HG02571 (cell line): ENCODE measurements around the gene LAGE3.
A peak's percentile ranks its signal among the peaks of the same experiment; 100 is the strongest.

ENCODE experiments used
- ATAC-seq: cut with Tn5 transposase; IDR thresholded peaks from one replicate; pipeline ENCODE4 v1.9.1; 2021; ENCODE audit warnings: mild to moderate bottlenecking, moderate library complexity; ENCODE audit not compliant: unreplicated experiment

The LAGE3 gene

DNA sequence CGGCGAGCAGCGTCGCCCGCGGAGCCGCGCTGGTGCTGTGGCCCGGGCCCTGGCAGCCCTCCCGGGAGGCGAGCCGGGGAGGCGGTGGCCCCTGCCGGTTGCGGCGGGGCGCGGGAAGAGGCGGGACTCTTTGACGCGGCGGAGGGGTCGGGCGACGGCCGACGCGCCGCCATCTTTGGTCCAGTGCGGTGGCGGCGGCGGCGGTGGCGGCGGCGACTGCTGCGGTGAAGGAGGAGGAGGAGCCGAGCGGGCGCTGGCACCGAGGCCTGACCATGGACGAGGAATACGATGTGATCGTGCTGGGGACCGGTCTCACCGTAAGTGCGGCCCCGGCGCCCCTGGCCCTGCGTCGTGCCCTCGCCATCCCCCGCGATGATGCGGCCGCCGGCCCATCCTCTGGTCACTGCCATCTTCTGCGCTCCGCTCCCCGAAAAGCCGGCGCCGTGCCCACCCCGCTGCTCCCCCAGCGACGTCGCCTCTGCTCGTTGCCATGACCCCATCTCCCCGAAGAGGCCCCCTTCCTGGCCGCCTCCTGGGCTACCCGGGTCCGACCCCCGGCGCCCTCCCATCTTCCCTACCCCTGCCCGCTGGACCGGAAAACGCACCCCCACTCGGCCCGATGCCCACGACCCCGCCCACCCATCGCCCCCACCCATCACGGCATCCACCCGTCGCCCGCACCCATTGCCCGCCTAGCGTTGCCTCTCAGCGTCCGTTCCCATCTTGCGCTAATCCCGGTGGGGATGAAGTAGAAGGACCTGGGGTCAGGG lies 41.9 kb downstream of the LAGE3 start, which contains the start of gene GDI1:
GDI1 (plus strand) TSS at position 172 of the 770 bp plus-strand sequence; CDS start at position 273, 101 bp downstream.
- ATAC-seq: no peak

DNA sequence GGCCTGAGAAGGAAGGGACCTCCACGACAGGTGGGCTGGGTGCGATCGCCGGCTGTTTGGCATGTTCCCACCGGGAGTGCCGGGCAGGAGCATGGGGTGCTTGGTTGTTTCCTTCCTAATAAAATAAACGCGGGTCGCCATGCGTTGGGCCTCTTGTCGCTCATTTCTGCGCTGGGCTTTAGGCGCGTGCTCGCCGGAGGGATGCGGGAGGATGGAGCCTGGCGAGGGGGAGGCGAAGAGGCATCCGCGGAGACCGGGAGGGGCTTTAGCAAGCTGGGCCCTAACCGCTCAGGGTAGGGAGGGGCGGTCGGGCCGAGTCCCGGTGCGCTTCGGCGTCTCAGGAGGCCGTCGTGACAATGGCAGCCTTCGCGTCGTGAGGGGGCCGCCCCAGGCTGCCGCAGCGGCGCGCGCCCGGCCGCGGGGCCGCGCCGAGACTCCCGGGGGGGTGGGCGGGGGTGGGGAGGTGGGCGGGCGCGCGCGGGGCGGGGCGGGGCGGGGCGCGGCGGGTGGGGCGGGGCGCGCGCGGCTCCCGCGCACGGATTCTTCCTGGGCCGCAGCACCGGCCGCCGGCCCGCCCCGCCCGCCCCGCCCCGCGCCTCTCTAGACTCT lies 42.6 kb downstream of the LAGE3 start:
- no peak for ATAC-seq

DNA sequence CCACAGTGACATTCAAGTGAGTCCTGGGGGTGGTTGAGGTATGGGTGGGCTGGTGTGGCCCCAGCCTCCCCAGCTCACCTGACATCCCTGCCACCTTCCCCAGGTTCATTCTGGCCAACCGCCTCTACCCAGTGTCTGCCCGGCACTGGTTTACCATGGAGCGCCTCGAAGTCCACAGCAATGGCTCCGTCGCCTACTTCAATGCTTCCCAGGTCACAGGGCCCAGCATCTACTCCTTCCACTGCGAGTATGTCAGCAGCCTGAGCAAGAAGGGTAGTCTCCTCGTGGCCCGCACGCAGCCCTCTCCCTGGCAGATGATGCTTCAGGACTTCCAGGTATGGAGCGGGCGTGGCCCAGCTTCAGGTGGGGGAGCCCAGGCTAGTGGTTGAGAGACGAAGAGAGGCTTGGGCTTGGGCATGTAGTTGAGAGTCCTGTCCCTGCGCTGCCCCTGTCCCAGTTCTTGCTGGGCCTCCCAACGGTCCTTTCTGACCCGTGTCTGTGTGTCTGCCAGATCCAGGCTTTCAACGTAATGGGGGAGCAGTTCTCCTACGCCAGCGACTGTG lies 43.8 kb downstream of the LAGE3 start:
- no peak for ATAC-seq

DNA sequence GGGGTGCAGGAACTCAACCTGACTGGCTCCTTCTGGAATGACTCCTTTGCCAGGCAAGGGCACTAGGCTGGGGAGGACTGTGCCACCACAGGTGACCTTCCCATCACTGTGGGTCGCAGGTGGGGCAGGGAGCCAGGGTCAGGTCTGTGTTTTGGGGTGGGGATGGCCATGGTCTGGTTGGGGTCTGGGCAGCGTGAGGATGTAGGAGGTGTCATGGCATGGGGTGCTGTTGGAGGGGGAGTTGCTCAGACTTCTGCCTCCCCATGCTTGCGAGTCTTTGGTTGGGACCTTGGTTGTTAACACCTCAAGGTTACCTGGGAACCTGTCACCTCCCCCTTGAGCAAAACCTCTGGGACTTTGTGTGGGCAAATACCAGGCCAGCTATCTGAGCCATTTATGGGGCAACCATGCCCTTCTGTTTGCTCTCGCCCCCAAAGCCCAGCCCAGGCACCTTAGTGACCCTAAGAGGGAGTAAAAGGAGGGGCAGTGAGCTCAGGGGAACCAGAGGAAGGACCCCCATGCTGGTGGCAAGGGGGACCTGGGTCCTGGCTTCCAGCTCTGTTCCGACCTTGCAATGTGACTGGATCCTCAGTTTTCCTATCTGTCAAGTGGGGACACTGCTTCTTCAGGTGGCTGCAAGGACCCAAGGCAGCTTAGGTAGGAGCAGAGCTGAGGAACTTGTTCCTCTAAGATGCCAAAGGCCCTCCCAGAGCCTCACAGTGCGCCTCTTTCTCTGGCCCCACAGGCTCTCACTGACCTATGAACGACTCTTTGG lies 44.5 kb downstream of the LAGE3 start:
- ATAC-seq: no peak

DNA sequence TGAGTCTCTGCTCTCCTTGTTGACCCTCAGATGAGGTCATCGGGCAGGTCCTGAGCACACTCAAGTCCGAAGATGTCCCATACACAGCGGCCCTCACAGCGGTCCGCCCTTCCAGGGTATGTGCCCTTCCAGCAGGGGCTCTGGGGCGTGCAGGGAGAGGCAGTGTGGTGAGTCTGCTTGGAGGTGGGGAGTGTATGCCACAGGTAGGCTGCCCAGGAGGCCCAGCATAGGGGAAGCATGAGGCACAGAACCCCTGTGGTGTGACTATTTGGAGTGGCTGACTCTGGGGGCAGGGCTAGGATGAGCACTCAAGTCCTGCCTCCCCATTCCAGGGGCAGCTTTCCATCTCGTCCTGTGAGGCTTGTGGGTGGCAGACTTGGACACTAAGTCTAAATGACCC lies 45.5 kb downstream of the LAGE3 start:
- ATAC-seq: no peak

DNA sequence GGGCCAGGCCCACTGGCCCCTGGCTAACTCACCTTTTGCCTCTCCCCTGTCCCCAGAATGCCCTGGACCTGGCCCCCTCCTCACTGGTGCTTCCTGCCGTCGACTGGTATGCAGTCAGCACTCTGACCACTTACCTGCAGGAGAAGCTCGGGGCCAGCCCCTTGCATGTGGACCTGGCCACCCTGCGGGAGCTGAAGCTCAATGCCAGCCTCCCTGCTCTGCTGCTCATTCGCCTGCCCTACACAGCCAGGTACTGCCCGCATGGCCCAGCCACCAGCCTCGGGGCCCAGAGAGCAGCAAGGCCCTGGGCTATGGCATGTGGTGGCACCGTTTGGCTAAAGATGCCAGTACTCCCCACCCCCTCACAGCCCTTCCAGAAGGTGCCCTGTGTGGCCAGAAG lies 46.9 kb downstream of the LAGE3 start:
- ATAC-seq: no peak

DNA sequence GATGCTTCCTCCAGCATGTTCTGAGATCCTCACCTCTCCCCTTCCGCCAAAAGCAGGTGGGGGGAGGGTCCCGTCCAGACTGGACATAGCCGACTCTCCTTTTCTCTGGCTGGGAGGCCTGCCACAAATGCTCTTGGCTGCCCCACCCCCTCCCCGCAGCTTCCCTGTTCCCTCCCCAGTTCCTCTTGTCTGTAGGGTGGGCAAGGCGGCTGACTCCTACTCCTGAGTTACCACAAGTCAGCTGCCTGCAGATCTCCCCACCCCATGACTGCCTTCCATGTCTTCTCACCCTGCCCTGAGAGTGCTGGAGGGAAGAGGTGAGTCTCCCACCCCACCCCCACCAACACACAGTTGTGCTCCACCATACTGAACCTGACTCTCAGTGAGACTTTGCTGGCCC lies 47.7 kb downstream of the LAGE3 start:
- no peak for ATAC-seq

DNA sequence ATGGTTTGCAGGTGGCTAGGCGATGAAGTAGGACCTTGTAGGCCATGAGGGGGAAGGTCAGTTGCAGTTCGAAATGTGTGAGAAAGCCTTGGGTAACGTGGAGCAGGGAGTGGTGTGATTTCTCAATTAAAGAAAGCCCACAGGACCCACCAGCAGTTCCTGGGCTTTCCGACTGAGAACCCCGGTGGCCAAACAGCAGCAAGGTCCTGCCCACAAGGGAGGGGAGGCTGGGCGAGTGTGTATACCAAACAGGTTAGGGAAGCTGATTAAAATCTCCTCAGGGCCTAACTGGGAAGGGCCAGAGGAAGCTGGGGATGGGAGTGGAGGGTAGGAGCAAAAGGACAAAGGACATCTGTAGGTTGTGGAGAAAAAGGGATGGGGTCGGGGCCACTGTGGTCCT lies 48.2 kb downstream of the LAGE3 start:
- ATAC-seq: no peak

DNA sequence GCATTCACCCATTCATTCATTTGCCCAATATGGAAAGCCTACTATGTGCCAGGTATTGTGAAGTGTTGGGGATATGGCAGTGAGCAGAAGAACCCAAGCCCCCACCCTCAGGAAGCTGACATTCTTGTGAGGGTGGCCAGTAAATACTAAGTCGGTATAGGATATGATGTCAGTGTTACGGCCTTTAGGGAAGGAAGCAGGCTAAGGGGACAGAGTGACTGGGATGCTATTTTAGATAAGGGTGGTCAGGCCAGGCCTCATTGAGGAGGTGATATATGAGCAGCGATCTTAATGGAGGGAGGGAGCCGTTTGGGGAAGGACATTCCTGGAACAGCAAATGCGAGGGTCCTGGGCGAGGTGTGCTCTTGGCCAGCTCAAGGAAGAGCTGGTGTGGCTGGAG lies 48.6 kb downstream of the LAGE3 start:
- no peak for ATAC-seq

DNA sequence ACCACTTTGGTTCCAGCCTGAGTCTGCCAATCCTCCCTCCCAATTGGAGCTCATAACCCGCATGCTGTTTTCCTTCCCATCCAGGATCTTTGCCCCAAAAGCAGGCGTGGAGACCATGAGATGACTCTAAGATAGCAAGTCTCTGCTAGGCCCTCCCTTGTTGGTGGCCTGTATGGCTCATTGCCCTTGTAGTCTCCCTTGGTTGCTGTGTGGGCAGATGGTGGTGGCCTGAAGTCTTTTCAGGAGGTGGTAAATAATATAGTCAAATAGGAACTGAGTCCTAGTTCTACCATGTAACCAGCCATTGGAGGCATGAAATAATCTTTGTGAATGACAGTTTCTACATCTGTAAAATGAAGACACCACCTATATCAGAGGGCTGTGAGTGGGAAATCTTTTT lies 49.4 kb downstream of the LAGE3 start:
- no peak for ATAC-seq

DNA sequence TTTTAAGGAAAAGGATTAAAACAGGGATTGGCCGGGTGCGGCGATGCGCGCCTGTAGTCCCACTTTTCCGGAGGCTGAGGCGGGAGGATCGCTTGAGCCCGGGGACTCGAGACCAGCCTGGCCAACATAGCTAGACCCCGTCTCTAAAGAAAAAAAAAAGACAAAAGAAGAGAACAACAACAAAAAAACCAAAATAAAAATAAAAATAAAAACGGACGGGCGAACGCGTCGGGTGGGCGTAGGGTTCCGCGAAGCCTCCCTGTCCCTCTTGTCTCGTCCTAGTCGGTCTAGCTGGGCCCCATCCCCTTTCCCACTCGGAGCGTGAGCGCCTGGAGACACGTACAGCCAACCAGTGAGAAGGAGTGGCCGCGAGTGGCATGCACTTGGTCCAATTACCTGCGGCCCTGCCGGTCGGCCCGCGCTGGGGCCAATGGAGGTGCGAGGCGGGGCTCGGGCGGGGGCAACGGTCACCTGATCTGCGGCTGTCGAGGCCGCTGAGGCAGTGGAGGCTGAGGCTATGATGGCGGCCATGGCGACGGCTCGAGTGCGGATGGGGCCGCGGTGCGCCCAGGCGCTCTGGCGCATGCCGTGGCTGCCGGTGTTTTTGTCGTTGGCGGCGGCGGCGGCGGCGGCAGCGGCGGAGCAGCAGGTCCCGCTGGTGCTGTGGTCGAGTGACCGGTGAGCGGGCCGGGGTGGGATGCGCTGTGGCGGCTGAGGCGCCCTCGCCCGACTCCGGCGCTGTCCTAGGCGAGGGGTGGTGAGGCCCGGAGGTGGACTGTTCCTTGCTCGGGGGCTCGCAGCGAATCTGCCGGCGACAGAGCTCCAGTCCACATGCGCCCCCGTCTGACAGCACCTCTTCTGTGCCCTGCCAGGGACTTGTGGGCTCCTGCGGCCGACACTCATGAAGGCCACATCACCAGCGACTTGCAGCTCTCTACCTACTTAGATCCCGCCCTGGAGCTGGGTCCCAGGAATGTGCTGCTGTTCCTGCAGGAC lies 50.6 kb downstream of the LAGE3 start, which contains the start of gene ATP6AP1:
ATP6AP1 (plus strand) TSS at position 502 of the 996 bp plus-strand sequence; CDS start at position 518, 16 bp downstream.
- peak; percentile 96 for ATAC-seq
